GM19351 (cell line): ENCODE measurements around the gene ITK.
A peak's percentile ranks its signal among the peaks of the same experiment; 100 is the strongest.

Source experiments
- ATAC-seq: cut with Tn5 transposase; IDR thresholded peaks from one replicate; pipeline ENCODE4 v1.9.1; 2021; ENCODE audit warnings: mild to moderate bottlenecking, moderate library complexity; ENCODE audit not compliant: unreplicated experiment

The ITK gene

GRCh38 chr5:157180374-157181264, at the start of gene ITK:
Gene ITK, plus strand, starts transcription at chr5:157180840. Its CDS starts 138 bp downstream, at chr5:157180978.
- ATAC-seq: no peak

GRCh38 chr5:157130925-157131324, 49.7 kb upstream of the ITK start:
- ATAC-seq: peak; percentile 49

GRCh38 chr5:157132281-157132612, 48.4 kb upstream of the ITK start:
- ATAC-seq: no peak

GRCh38 chr5:157137691-157138090, 42.9 kb upstream of the ITK start:
- ATAC-seq: no peak

GRCh38 chr5:157142317-157143126, 38.1 kb upstream of the ITK start, which contains the start of gene MED7:
Gene MED7, minus strand, starts transcription at chr5:157142865. Its CDS starts 3,434 bp downstream, at chr5:157139431.
- ATAC-seq: peak; percentile 99

- ATAC-seq: peak; percentile 33
These were observed 37.3 kb upstream of the ITK start for GRCh38 chr5:157143127-157143971.

GRCh38 chr5:157148734-157149615, 31.7 kb upstream of the ITK start:
- peak; percentile 83 for ATAC-seq

GRCh38 chr5:157150995-157151394, 29.6 kb upstream of the ITK start:
- no peak for ATAC-seq

- no peak for ATAC-seq
These were observed 25.3 kb upstream of the ITK start for GRCh38 chr5:157155297-157155696.

GRCh38 chr5:157157293-157157891, 23.2 kb upstream of the ITK start:
- ATAC-seq: no peak

- ATAC-seq: no peak
These were observed 21.4 kb upstream of the ITK start for GRCh38 chr5:157159209-157159751.

- ATAC-seq: no peak
These were observed 20.6 kb upstream of the ITK start for GRCh38 chr5:157160001-157160400.

GRCh38 chr5:157161996-157162395, 18.6 kb upstream of the ITK start:
- no peak for ATAC-seq

- ATAC-seq: no peak
These were observed 17.6 kb upstream of the ITK start for GRCh38 chr5:157162919-157163510.

- ATAC-seq: no peak
These were observed 16.1 kb upstream of the ITK start for GRCh38 chr5:157164521-157164920.

- ATAC-seq: no peak
These were observed 15.4 kb upstream of the ITK start for GRCh38 chr5:157165261-157165660.

GRCh38 chr5:157165668-157166067, 15.0 kb upstream of the ITK start:
- no peak for ATAC-seq

- ATAC-seq: no peak
These were observed 14.1 kb upstream of the ITK start, which contains the start of gene GARIN3 for GRCh38 chr5:157166214-157167213. Gene GARIN3, minus strand, starts transcription at chr5:157166264. Its CDS starts 96 bp downstream, at chr5:157166168.
